Measurements from ENCODE around the gene ZMIZ1.

The ZMIZ1 gene

DNA sequence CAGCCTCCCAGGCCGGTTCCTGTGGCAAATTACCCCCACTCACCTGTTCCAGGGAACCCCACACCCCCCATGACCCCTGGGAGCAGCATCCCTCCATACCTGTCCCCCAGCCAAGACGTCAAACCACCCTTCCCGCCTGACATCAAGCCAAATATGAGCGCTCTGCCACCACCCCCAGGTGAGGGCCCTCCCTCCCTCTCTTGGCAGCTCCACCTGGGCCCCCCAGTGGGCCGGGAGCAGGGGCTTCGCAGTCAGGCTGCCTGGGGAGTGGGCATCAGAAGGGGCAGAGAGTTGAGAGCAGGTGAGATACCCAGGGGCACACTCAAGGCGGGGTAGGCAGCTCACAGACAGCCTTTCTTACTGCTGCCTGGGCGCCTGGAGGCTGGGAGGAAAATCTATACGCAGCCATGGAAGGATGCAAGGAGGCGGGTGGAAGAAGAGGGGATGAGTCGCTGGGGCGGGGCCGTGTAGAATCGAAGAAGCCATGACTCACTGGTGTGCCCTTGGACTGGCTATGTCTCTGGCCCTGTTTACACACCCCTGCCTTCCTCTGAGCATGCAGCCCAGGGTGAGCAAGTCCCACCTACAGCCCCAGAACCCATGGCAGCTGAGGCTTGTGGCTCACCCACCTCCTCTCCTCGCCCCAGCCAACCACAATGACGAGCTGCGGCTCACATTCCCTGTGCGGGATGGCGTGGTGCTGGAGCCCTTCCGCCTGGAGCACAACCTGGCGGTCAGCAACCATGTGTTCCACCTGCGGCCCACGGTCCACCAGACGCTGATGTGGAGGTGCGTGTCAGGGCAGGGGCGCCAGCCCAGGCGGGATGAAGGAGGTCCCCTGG, 229.9 kb downstream of the ZMIZ1 start:
- peak; percentile 93 for DNase-seq

DNA sequence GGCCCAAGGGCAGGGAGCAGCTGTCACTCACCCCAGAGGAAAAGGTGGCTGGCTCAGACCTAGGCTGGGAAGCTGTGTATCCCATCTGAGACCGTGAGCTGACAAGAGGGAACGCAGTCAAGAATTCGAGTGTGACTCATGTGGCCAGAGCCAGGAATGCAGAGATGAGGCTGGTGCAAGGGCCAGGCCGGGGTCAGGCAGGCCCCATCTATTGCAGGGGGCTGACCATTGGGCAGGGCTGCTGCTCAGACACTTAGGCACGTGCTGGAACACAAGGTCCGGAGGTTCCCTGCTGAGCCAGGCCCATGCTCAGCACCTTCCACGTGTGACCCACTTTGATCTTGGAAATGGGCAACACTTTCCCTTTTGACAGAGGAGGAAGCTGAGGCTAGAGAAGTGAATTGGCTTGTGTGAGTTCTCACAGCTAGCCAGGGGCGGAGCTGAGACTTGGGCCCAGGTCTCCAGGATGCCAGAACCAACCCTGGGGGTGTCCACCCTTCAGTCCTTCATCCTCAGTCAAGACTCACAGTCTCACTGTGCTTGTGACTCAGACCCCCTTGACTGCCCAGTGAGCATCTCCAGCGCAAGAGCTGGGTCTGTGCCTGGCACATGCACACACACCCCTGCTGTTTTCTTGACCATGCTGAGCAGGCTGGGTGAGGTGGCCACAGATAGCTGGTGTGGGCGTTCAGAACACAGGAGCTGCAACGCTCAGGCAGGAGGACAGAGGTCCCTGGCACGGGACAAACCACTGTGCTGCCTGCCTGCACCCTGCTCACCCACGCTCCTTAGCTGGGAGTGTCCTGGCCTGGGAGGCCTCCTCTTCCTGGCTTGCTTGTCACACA, 230.9 kb downstream of the ZMIZ1 start:
- DNase-seq = peak; percentile 76

DNA sequence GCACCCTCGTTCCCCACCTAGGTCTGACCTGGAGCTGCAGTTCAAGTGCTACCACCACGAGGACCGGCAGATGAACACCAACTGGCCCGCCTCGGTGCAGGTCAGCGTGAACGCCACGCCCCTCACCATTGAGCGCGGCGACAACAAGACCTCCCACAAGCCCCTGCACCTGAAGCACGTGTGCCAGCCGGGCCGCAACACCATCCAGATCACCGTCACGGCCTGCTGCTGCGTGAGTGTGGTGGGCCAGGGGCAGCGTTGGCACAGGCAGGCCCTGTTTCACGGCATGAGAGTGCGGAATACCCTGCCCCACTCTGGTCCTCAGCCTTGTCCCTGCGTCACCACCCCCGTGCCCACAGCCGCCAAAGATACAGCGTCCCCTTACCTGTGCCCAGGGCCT, 231.9 kb downstream of the ZMIZ1 start:
- no peak for DNase-seq

DNA sequence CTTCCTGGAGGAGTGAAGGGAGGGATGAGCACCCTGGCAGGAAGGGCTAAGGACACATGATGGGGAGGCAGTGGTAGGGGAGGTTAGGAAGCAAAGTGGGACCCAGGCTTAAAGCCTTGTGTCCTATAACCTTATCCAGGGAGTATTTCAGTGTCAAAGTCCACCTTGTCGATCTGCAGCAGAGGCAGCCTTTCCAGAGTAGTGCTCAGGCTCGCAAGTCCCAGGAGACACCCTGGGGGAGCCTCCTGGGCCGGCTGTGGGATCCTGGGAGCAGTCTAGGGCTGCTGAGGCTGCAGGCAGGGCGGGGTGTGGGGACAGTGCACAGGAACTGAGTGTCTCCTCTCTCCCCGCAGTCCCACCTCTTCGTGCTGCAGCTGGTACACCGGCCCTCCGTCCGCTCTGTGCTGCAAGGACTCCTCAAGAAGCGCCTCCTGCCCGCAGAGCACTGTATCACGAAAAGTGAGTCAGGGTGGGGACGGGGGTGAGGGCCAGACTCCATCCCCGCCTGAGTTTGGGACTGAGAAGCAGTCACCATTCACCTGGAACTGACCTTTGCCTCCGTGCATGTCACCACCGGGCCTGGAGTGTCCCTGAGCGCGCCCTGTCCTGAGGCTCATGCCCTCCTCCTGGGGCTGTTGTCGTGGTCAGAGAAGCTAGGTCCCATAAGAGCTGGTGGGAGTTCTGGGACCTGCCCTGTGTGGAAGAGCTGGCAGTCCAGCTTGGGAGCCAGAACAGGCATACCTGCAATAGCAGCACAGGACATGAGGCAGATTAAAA, 233.2 kb downstream of the ZMIZ1 start:
- DNase-seq = no peak

DNA sequence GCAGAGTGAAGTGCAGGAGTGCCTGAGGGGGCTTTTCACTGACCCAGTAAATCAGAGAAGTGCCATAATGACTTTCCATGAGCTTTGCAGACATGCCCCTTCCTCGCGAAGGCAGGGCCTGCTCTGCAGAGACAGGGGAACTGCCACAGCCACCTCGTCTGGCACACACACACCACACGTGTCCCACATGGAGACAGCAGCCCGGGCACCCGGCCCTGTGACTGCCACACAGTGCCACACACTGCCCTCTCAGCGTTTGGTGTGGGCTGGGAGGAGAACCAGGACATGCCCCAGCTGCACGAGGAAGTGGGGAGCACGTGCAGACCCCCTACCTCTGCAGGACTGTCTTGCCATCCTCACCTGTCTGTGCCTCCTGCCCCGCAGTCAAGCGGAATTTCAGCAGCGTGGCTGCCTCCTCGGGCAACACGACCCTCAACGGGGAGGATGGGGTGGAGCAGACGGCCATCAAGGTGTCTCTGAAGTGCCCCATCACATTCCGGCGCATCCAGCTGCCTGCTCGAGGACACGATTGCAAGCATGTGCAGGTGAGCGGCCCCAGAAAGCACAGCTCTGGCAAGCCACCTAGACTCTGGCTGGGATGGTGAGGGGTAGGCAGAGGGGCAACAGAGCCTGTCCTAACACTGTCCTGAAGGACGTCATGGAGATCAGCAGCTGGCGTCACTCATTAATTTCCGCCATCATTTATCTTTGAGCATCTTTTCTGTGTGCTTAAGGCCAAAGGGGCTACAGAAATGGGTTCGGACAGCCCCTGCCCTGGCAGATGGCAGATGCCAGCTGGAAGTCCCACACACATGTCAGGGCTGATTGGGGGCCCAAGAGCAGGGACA, 235.1 kb downstream of the ZMIZ1 start:
- DNase-seq = no peak

DNA sequence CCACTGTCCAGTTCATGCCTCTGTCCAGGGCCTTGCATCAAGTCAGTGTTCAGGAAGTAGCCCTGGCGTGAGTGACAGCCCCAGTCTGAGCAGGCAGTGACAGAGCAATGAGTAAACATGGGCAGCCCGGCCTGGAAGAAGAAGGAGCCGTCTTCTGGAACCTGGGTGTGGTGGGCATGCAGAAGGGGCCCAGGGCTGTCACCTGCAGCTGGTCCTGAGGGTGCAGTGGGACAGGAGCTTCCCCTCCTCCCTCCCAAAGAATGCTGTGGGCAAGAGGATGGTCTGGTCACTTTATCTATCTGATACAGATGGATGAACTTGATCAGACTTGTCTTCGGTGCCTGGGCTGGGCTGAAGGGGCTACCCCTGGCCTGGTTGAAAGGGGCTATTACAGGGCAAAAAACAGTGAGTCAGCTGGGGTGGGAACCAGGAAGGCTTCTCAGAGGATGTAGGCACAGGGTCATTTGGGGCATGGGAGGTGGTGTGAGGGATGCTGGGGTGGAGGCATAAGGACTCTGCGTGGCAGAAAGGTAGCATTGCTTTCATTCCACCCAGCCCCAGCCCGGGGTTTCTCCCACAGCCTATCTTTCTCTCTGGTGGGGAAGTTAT, 235.8 kb downstream of the ZMIZ1 start:
- peak; percentile 70 for DNase-seq

DNA sequence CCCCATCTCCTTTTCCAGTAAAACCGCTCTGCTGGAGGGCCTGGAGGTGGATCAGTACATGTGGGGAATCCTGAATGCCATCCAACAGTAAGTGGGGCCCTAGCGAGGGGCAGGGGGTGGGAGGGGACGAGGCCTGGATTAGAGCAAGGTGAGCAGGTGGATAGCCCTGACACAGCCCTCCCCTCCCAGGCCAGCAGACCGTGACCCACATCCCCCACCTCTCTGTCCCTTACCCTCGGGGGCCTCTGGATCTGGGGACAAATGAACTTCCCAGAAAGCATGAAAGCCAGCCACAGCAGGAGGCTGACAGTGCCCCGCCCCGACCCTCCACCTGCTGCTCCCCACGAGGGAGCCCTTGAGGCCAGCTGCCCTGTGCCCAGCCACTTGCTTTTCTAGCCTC, 236.7 kb downstream of the ZMIZ1 start:
- DNase-seq = no peak

DNA sequence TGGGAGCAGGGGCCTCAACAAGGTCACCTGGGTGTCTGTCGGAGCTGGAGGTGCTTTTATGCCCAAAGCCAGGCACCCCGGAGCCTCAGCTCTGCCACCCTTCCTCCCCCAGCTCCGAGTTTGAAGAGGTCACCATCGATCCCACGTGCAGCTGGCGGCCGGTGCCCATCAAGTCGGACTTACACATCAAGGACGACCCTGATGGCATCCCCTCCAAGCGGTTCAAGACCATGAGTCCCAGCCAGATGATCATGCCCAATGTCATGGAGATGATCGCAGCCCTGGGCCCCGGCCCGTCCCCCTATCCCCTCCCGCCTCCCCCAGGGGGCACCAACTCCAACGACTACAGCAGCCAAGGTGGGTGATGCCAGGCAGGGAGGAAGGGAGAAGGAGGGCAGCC, 237.2 kb downstream of the ZMIZ1 start:
- no peak for DNase-seq

DNA sequence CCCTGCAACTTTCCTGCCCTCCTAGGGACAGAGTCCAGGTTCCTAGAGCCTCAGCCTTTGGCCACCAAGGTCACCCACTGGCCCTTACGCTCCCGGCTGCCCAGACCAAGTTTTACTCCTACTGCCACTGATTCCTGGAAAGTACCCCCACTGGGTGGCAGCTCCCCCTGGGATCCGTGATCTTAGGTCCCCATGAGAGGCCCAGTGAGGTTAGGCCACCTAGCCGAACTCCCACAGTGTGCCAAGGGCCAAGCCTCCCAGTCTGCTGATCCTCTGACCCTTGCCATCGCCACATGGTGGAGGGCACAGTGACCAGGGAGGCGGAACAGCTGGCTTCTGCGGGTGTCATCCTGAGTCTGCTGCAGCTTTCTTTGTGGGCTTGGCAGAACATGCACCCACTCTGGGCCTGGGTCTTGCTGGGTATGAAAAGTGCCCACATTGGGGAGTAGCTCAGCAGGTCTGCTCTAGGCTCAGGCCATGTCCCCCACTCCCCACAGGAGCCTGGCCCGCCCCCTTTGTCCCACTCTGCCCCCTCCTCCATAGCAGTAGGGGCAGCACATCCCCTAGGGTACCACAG, 238.0 kb downstream of the ZMIZ1 start:
- DNase-seq = no peak

DNA sequence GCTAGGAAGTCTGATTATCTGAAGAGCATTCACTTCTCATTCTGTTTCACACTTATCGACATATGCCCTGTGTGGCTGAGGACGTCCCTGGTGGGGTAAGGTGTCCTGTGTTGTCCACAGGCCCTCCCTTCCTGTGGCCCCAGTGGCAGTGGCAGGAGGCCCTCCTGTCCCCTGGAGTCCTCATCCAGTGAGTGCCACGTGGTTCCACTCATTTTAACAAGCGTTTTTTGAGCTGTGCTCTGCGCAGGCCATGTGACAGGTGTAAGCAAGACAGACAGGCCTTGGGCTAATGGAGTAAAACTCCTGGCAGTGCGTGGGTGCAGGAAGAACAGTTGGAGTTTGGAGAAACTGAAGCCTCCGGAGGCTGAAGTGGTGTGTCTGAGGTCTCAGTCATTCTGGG, 239.2 kb downstream of the ZMIZ1 start:
- DNase-seq = no peak

DNA sequence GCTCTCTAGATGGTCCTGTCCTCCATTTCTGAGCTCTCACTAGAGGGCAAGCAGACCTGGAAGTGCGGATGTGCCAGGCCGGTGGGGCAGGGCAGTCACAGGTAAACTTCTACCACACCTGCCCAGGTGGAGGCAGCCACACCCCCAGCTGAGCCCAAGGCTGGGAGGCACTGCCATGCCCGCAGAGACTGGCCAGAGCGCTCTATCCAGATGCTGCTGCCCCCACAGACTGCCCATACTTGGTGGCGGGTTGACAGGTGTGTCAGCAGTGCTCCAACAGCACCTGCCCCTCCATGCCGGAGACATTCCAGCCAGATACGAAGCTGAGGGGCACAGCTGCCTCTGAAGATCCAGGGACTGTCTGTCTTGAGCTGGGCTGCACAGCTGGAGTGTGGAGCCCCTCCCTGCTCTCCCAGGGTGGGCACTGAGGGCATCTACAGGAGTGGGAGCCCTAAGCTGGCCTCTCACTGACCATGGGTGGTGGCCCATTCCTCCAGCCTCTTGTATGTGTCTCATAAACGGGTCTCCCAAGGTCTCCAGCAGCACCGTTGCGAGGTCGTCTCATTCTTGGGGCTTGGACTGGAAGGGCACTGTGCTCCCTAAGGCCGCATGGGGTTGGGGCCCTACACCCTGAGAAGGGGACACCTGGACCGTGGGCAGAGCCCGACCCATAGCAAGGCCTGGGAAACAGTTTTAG, 240.4 kb downstream of the ZMIZ1 start:
- DNase-seq = no peak

DNA sequence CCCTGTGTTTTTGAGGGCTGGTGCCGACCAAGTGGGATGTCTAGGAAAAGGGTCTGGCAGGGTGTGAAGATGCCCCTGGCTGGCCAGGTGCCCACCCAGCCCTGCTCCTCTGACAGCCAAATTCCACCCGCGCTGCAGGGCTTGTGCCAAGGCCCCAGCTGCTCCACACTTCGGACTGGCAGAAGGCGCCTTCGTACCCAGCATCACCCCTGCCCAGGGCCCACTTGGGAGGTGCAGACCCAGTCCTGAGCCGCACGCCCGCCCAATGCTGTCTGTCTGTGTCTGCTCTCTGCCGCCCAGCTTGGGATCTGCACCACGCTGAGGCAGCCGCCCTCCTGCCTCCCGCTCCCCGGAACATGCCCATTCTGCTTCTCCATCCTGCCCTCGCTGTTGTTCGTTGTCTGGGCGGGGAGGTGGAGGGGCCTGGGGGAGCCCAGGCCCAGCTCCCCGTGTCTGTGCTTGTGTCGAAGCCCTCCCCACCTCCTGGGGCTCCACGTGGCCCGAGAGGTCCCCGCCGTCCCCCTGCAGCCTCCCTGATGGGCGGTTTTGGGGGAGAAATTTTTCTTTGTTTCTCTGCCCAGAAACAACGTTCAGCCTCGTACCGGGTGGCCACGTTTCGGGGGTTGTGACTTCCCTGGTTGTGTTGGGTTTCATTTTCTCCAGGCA, 241.6 kb downstream of the ZMIZ1 start:
- no peak for DNase-seq

DNA sequence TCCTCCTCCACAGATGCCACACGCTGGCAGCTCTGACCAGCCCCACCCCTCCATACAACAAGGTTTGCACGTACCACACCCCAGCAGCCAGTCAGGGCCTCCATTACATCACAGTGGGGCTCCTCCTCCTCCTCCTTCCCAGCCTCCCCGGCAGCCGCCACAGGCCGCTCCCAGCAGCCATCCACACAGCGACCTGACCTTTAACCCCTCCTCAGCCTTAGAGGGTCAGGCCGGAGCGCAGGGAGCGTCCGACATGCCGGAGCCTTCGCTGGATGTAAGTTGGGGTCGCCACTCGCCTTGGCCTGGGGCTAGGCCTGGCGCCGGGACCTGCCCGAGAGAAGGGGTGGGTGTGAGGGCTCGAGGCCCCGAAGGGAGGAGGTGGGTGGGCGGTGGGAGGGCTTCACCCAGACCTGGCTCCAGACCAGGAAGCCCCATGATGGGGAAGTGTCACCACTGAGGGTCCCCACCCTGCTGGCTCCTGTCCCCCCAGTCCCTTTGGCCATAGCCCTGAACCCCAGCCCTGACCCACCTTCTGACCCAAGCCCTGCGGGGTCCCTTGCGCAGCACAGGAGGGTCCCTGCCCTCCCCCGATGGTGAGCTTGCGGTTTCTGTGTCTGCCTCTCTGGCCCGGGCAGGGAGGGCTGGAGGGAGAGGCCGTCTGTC, 242.3 kb downstream of the ZMIZ1 start:
- DNase-seq = no peak

DNA sequence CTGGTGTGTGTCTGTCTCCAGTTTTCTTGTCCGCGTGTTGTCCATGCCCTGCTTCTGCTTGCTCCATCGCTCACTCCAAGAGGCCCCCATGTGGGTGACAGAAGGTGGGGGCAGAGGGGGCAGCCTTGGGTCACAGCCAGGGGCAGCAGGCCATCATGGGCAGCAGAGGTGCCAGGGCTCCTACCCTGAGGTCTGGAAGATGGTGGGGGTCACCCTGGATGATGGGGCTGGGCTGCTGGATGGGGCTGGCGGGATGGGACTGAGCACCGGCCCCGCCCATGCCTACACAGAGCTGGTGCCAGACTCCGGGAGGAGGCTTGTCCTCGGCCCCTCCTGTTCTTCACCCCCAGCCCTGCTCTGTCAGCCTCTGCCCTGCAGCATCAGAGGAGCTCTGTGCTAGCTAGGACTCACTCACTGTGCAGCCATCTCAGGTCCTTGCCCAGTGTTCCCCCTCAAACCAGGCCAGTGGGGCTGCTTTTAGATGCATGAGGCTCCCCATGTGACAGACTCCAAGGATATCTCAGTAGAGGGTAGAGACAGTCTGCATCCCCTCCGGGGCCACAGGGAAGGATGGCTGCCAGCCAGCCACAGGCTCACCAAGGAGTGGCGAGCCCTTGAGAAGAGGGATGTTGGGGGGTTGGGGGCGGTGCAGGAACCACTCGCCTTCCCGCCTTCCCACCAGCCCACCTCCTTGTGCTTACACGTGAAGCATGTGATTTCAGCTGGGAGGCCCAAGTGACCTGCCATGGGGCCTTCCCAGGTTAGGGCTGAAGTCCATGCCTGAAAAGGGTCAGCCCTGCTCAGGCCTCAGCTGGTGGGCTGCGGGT, 243.0 kb downstream of the ZMIZ1 start:
- no peak for DNase-seq

DNA sequence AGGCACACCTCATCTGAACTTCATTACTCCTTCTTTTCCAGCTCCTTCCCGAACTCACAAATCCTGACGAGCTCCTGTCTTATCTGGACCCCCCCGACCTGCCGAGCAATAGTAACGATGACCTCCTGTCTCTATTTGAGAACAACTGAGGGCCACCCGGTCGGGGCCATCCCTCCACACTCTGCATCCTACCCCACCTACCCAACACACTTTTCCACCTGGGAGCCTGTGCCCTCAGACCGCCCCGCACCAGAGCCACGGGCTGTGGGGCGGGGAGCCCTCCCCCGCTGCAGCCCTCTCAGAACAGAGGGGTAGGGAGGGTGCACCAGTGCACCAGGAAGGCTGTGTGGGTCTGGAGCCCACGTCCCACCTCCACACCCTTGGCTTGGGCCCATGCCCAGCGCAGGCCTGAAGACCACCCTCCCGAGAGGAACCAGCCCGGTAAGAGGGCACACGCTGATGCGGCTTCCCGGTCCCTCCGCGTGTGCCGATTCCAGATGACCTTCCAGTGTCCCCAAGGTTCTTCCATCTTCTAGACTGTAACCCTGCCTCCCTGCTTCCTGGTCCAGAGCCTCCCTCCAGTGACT, 243.9 kb downstream of the ZMIZ1 start:
- no peak for DNase-seq

DNA sequence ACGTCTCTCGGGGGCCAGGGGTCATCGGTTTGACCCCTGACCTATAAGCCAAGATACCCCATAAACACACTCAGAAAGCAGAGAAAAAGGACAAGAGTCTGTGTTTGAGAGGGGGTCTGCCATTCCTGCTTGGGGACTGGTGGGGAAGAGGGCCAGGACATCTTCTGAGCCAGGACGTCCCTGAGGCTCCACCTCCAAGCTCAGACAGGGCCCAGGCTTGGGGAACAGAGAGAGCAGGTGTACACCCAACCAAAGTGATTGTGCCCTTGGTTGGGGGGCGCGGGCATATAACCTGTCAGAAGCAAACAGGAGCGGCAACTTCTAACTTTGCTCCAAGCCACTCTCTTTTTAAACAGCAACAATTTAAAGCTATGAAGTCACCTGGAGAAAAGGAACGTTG, 244.6 kb downstream of the ZMIZ1 start:
- DNase-seq = no peak

DNA sequence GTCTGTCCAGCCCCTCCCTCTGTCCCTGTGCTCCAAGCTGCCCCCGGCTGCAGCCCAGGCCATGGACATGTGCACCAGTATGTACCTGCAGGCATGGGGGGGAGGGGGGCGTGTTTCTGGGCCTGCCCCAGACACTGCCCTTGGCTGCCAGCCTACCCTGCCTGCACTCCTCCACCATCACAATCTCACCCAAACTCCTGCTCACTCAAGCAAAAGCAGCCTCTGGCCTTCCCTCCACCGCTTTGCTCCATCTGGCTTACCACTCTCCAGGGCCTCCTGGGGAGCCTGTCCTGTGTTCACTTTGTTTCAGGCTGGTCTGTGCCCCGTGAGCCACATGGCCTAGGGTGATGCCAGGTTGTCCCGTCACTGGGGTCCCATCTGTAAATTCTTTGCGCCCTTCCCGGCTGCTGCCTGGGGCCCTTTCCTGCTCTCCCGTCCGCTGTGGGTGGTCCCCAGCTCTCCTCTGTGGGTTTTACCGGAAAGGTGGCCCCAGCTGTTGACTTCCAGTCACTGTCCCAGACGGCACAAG, 245.2 kb downstream of the ZMIZ1 start:
- no peak for DNase-seq

Measured in 8988T (cell line).